Brain microvascular endothelial cell (primary cell): ENCODE results near the gene C2orf76.

Source experiments
- DNase-seq: peaks from one replicate; pipeline ENCODE4 v3.0.0-alpha.2; 2020
- H3K27ac ChIP-seq: fragments of 250-450 bp; sonication (Bioruptor Pico); 2 replicates; pipeline ENCODE4 v1.5.1; 2020; ENCODE audit warnings: mild to moderate bottlenecking, moderate library complexity
- H3K27me3 ChIP-seq: fragments of 250-450 bp; sonication (Bioruptor Pico); replicated peaks from 2 replicates; pipeline ENCODE4 v1.5.1; 2020; ENCODE audit warnings: mild to moderate bottlenecking
- H3K36me3 ChIP-seq: fragments of 250-450 bp; sonication (Bioruptor Pico); replicated peaks from 2 replicates; pipeline ENCODE4 v1.5.1; 2020; ENCODE audit warnings: mild to moderate bottlenecking
- H3K4me3 ChIP-seq: 2 replicates; pipeline ENCODE4 v1.5.1; 2011; ENCODE audit warnings: low read depth, mild to moderate bottlenecking, control low read depth, low read length, moderate library complexity
- CTCF ChIP-seq: IDR thresholded peaks from 2 replicates; pipeline ENCODE4 v1.5.1; 2011; ENCODE audit warnings: low read depth, mild to moderate bottlenecking, moderate library complexity, low read length, control low read depth, inconsistent platforms; ENCODE audit errors: missing control alignments
- in situ Hi-C: cut with HindIII; loops from 2 replicates; pipeline ENCODE4 v1.10.0; 2017; ENCODE audit warnings: low sequenced_read_pairs, low pct_ligation_motif_present

Gene C2orf76

DNA sequence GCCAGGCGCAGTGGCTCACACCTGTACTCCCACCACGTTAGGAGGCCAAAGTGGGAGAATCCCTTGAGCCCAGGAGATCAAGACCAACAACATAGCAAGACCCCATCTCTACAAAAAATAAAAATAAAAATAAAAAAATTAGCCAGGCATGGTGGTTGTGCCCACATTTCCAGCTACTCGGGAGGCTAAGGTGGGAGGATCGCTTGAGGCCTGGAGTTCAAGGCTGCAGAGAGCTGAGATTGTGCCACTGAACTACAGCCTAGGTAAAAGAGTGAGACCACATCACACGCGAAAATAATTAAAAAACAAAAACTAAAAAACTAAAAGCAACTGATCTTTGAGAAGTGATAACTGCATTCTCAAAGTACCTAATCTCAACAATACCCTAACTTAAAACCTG lies 1.8 kb downstream of the C2orf76 start:
- Histone ChIP-seq H3K27ac (no peak overlapping the region), H3K4me3 (no peak overlapping the region), H3K27me3 (no peaks in the 10 kb centered on the region), H3K36me3 (peaks cover 16% of the 10 kb centered on the region)
- no peak for TF ChIP-seq CTCF
- in situ Hi-C loops, result no loop called here
- DNase-seq, result no peak

DNA sequence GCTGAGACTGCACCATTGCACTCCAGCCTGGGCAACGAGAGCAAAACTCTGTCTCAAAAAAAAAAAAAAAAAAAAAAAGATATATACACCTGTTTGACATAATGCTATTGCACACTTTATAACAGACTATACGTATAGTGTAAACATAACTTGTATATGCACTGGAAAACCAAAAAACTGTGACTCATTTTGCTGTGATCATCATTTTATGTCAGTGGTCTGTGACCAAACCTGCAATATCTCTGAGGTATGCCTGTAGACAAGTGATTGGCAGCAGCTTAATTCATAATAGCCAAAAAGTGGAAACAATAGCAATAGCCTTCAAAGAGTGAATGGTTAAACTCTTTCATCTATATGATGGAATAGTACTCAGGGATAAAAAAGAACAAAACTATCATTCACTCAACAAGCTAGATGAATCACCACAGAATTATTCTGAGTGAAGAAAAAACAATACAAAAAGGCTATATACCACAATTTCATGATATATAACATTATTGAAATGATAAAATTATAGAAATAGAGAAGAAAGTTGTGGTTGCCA lies 6.1 kb downstream of the C2orf76 start:
- no peak for DNase-seq
- in situ Hi-C loops, result no loop called here
- Histone ChIP-seq H3K27ac (no peak overlapping the region), H3K27me3 (no peaks in the 10 kb centered on the region), H3K36me3 (no peaks in the 10 kb centered on the region), H3K4me3 (no peak overlapping the region)
- TF ChIP-seq CTCF, result no peak

- in situ Hi-C loops, result no loop called here
- H3K4me3 ChIP-seq, result no peak overlapping the region
- H3K27me3 ChIP-seq, result no peaks in the 10 kb centered on the region
- no peak for DNase-seq
- TF ChIP-seq CTCF, result no peak
- H3K27ac ChIP-seq, result no peak overlapping the region
- H3K36me3 ChIP-seq, result no peaks in the 10 kb centered on the region
Measured at GRCh38 chr2:119359774-119360173, 6.9 kb downstream of the C2orf76 start.

GRCh38 chr2:119354860-119355259 lies 11.8 kb downstream of the C2orf76 start:
- Histone ChIP-seq H3K36me3 (no peaks in the 10 kb centered on the region), H3K4me3 (no peak overlapping the region), H3K27ac (no peak overlapping the region), H3K27me3 (no peaks in the 10 kb centered on the region)
- in situ Hi-C loops, result no loop called here
- no peak for TF ChIP-seq CTCF
- DNase-seq, result no peak

GRCh38 chr2:119352357-119352756 lies 14.3 kb downstream of the C2orf76 start:
- H3K36me3 ChIP-seq, result no peaks in the 10 kb centered on the region
- no peaks in the 10 kb centered on the region for H3K27me3 ChIP-seq
- in situ Hi-C loops, result no loop called here
- H3K27ac ChIP-seq, result no peak overlapping the region
- DNase-seq, result no peak
- TF ChIP-seq CTCF, result no peak
- no peak overlapping the region for H3K4me3 ChIP-seq

GRCh38 chr2:119350311-119350998 lies 16.2 kb downstream of the C2orf76 start:
- in situ Hi-C loops, result no loop called here
- DNase-seq, result no peak
- no peak overlapping the region for H3K4me3 ChIP-seq
- H3K36me3 ChIP-seq, result no peaks in the 10 kb centered on the region
- no peaks in the 10 kb centered on the region for H3K27me3 ChIP-seq
- TF ChIP-seq CTCF, result peak; percentile 18
- no peak overlapping the region for H3K27ac ChIP-seq
